Dedifferentiated amniotic fluid mesenchymal stem cell (primary cell): ENCODE measurements around the gene NSFL1C.

Source experiments
- DNase-seq: peaks from one replicate; pipeline ENCODE4 v3.0.0-alpha.2; 2016; ENCODE audit errors: extremely low spot score

The NSFL1C gene

GRCh38 chr20:1484438-1485116 is 17.9 kb upstream of the NSFL1C start:
- no peak for DNase-seq

DNA sequence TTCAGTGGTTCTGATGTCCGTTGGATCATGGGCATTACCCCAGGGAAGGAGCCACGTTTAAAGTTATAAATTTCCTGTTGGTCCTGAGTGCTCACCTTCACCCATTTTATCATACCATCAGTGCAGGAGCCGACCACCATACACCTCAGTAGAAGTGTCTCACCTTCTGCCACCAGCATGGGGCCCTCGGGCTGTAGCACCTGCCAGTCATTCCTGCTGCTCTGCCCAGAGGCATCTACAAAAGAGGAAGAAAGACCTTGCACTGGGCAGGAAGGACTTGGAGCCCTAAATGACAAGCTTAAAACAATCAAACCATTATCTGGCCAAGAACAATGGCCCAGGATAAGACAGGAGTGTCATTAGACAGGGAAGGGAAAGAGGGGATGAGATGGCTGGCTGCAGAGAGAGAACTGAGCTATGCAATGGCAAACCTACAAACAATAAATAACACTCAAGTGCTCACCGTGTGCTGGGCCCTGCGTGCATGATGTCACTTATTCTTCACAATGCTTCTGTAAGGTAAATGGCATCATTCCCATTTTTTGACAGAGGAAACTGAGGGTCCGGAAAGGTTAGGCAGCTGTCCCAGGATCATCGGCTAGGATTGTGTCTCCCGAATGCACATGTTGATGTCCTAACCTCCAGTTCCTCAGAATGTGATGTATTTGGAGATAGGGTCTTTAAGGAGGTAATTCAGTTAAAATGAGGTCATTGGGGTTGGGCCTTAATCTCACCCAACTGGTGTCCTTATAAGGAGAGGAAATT is 13.4 kb upstream of the NSFL1C start:
- DNase-seq = no peak

DNA sequence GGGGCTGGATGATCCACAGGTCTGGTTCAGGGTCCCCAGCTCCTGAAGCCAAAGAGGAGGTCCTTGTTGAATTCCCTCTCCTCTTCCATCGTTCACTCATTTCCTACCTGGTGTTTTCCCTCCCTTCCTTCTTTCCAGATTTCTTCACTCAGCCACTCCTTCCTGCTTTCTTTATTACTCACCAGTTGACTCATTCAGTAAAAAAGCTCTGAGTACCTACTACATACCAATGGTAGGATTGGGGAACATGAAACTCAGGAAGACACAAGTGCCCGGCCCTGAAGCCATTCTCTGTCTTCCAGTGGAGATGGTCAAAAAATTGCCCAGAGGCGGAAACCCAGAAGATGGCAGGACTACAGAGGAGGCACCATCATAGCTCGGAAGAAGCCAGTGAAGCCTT is 11.9 kb upstream of the NSFL1C start:
- DNase-seq = peak; percentile 35

DNA sequence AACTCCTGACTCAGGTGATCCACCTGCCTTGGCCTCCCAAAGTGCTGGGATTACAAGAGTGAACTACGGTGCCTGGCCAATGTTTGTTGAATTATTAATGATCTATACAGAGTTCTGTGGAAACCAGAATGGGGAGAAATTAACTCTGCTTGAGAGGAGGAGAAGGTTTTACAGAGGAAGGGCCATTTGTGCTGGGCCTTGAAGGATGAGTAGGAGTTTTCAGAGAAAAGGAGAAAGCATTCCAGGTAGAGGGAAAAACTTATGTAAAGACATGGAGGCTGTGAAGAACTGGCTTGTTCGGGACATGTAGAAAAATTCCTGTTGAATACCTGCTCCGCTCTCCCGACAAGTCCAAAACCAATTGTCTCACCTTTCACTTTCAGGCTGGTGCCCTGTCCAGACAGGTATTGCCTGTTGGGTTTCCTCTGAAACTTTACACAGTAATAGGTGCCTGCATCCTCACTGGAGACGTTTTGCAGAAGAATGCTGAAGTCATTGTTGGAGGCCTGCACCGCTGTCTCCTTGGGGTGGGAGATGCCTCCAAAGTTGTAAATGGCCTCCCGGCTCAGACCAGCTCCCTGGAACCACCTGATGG is 11.3 kb upstream of the NSFL1C start:
- no peak for DNase-seq

DNA sequence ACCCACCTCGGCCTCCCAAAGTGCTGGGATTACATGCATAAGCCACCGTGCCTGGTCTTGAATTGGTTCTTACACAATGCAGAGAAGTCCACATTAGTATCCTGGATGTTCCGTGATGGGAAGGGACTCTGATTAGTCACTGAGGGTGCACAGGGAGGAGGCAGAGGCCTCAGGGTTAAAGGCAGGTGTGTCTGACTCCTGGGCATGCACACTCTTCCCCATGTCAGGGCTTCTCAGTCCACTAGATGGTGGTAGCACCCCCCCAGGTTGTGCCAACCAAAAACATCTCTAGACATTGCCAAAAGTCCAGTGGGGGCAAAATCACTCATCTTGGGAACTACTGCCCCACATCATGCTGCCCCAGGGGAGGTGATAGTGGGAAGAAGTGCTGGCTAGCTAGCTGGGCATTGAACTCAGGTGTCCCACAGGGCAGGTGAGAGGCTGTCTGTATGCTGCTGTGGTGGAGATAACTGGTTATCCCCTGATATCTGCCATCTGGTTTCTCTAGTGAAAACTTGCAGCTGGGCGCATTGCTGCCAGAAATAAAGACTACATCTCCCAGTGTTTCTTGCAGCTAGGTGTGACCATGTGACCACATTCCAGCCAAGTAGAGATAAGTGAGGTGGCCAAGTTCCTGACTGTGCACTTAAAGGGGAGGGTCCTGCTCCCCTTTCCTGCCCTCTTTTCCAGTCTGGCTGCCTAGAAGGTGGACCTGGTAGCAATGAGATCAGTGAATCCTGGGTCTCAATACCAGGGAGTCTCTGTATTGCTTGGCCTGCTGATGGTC is 8.4 kb upstream of the NSFL1C start:
- DNase-seq = no peak

GRCh38 chr20:1474325-1474724 is 7.7 kb upstream of the NSFL1C start:
- DNase-seq = no peak

- DNase-seq = no peak
Observed at GRCh38 chr20:1473246-1474220, 6.9 kb upstream of the NSFL1C start.

DNA sequence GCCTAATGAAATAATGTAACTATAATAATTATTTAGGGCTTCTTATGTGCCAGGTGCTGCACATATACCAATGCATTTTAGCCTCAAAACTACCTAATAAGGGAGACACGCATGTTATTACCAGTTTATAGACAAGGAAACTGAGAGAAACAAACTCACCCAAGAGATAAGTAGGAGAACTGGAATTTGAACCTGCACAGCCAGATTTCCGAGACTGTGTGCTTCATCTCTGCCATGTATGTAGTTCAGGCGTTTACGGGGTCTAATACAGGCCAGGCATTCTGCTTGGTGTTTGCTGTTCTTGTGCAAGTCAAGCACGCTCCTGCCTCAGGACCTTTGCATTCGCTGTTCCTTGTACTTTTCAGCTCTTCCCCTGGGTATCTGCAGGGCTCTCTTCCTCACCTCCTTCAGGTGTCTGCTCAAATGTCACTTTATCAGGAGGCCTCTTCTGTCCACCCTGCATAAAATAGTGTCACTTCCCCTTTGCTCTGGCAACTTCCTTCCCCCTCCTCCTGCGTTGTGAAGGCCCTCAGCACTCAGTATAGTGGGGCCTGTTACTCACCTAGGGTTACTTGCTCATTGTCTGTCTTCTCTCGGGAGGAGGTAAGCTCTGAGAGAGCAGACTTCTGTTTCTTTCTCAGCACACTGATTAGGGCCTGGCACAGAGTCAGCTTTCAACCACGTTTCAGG is 6.1 kb upstream of the NSFL1C start:
- no peak for DNase-seq

GRCh38 chr20:1471242-1471641 is 4.6 kb upstream of the NSFL1C start:
- DNase-seq = no peak

DNA sequence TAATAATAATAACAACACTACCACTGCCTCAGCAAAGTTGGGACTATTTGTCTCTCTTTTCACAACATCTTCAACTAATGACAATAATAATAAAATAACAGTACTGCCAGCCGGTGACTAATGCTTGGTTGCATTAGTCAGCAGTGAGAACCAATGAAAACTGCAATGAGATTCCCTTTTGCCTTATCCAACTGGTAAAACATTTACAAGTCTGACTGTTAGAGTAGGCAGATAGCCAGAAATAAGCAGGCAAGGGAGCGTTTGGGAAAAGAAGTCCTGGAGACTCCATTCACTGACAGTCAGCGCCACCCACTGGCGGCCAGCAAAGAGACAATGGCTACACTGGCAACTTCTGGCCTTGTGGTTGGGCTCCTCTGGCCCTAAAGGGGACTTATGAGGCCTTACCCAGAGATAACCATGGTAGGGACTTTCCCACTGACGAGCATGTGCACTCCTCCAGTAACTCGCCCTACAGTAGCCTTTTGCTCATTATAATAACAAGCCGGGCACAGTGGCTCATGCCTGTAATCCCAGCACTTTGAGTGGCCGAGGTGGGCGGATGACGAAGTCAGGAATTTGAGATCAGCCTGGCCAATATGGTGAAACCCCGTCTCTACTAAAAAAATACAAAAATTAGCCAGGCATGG is 3.4 kb upstream of the NSFL1C start:
- peak; percentile 96 for DNase-seq

GRCh38 chr20:1469306-1469905 is 2.8 kb upstream of the NSFL1C start:
- no peak for DNase-seq

- DNase-seq = no peak
Observed at GRCh38 chr20:1468117-1468624, 1.5 kb upstream of the NSFL1C start.

- no peak for DNase-seq
Observed at GRCh38 chr20:1467355-1468116, 887 bp upstream of the NSFL1C start.

DNA sequence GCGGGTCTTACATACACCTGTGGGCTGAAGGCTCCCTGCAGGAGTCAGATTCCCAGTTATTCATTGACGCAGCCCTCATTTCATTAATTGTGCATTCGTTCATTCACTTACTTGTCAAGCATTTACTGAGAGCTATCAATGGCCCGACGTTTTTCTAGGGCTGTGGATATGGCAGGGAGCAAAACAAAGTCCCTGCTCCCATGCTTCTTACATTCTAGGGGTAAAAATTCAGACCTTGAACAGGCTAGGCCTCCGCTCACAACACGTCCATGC is 369 bp upstream of the NSFL1C start:
- DNase-seq = no peak

- no peak for DNase-seq
Observed at GRCh38 chr20:1465470-1466210, 1.0 kb downstream of the NSFL1C start.

DNA sequence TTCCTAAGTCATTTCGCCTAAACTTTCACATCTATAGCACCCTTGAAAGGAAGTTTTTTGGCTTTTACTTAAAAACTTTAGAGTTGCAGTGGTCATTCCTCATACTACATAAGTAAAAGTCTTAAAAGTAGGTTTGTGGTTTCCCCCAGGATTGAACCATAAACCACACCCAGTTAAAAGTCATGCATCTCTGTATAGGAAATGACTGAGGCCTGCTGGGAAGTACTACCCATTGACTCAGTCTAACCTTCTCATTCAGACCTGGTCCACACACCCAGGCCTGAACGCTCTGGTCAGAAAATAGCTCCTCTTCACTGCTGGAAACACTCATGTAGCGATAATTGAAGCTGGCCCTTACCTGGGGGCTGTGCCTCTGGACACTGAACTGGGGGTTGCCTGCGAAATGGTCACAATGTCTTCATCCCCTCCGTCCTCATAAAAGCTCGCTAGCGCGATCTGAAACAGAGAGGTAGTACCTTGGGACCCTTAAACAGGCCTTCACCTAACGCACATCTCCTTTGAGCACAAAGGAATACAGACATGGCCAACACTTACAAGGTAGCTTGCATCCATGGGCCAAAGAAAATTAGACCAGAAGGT is 2.6 kb downstream of the NSFL1C start:
- DNase-seq = no peak

DNA sequence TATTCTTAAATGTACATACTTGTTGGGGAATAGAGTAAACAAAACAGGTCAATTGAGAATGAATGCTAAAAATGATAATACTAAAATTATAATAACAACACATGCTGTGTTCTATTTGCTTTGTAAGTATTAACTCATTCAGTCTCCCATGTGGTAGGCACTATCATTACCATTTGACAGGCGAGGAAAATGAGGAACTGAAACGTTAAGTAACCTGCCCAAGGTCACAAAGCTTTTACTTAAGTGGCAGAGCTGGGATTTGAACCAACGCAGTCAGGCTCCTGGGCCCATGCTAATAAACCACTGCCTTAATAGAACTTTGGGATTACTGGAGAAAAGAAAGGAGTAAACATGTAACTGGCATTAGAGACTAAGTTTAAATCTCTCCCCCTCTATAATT is 3.8 kb downstream of the NSFL1C start:
- no peak for DNase-seq

DNA sequence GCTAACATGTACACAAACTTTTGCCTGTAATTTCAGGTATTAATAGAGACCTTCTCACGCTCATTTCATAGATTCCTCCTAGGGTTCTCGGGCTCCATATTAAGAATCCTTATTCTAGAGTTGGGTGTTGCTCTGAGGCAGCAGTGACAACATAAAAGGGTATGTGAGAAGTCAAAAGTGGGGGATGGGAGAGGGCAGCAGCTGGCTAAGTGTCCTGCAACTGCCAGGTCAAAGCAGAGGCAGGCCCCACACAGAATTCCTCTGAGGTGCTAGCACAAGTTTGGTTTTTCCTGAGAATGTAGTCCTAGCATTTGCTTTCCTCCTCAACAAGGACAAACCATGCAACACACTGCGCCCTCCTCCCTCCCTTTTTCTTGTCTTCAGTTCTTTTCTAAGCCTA is 4.6 kb downstream of the NSFL1C start:
- no peak for DNase-seq
